Pancreas (tissue), 10 donors: ENCODE results near the gene LRRC32. TPM values are rescaled to one million over a fixed set of nuclear protein-coding genes. Genes with fewer than 3 reads are reported as not detected.
A peak's percentile ranks its signal among the peaks of the same experiment; 100 is the strongest.

Experiments
- ATAC-seq, 4 donors: fragments of 200-7000 bp; cut with Tn5 transposase; one replicate each; pipeline versions ENCODE4 v1.8.0 to v1.9.1; 2020; ENCODE audit warnings: mild to moderate bottlenecking in 4 of 4, moderate library complexity in 4 of 4
- DNase-seq, 6 donors: peaks; one replicate each; pipeline ENCODE4 v3.0.0-alpha.2; 2020
- FAIRE-seq: peaks from 2 replicates; lab custom pipeline; 2012; peaks lifted over from hg19 to GRCh38; lab: Jason Lieb, UNC
- H3K27ac ChIP-seq, 4 donors: fragments of 200-600 bp; sonication (generic); 1 replicate in 3 of 4; 2 replicates in 1 of 4; pipeline versions ENCODE4 v1.5.0 to v1.8.0; 2020
- H3K27me3 ChIP-seq, 4 donors: fragments of 200-600 bp; one replicate each; pipeline ENCODE4 v1.8.0; 2021
- H3K36me3 ChIP-seq, 3 donors: fragments of 200-600 bp; sonication (generic) in 1 of 3; one replicate each; pipeline versions ENCODE4 v1.5.0 to v1.8.0; 2020 to 2021
- H3K4me1 ChIP-seq, 3 donors: fragments of 200-600 bp; one replicate each; pipeline ENCODE4 v1.8.0; 2021
- H3K4me3 ChIP-seq, 4 donors: fragments of 200-600 bp; sonication (generic) in 2 of 4; one replicate each; pipeline versions ENCODE4 v1.5.0 to v1.8.0; 2020 to 2021
- H3K9me3 ChIP-seq, 4 donors: fragments of 200-600 bp; one replicate each; pipeline ENCODE4 v1.8.0; 2021
- CTCF ChIP-seq, 4 donors: fragments of 200-600 bp; sonication (generic) in 3 of 4; IDR thresholded peaks; one replicate each; pipeline versions ENCODE4 v1.5.0 to v1.8.0; 2021; ENCODE audit warnings: antibody characterized with exemption in 4 of 4
- WGBS, 2 donors: extraction: QIAGEN DNeasy Blood & Tissue Kit; methylation state at CpG; one replicate each; pipeline ENCODE4 v1.1.7; 2013; 5-methylcytosine and 5-hydroxymethylcytosine counted together
- intact Hi-C, 3 donors: fragments of 100-400 bp; cut with DNase I; formaldehyde crosslinking; loops; one replicate each; pipeline versions ENCODE4 v1.11.1 to v1.14.2; 2022
- polyA plus RNA-seq, 2 donors: library from polyadenylated mRNA; stranded (reverse); fragments of 200-250 nt; gene quantifications; one replicate each; pipeline ENCODE4 v1.2.3, GENCODE V29; 2013
- total RNA-seq, 6 donors: library from RNA; stranded (reverse); fragmentation: NEBNext Ultra II Directional in 4 of 6; extraction: Animal tissue kit (Norgen Biotek cat#: 25700) in 4 of 6; gene quantifications; one replicate each; pipeline versions ENCODE4 v1.2.1 to v1.2.4, GENCODE V29; 2021 to 2023
- donor health status: healthy with polysubstance abuse.
- donor health status: DM: no; HTN: no; CAD: no; lungs with moderate emphysema.
- donor health status: DM: no; HTN: no; CAD: no.
- donor health status: control.
- donor health status: control.
- donor health status: Bipolar disorder and iron deficiency.
- donor health status: DM: yes; HTN: yes; CAD: no.
- donor health status: DM: no; HTN: no; CAD: no.
- donor health status: DM: no; HTN: no; CAD: no.
- donor health status: DM: yes; HTN: yes; CAD: no.

Gene LRRC32
- total and polyA plus RNA-seq, 8 donors: 5.7 to 43.0 (median 12.0) TPM

GRCh38 chr11:76669901-76670484, 554 bp downstream of the LRRC32 start:
- DNase-seq: peak in 2 of 6 donors; percentile 33 to 51
- Histone ChIP-seq H3K27ac (peak overlapping the region in 1 of 4 donors; percentile 46), H3K4me1 (no peaks in the 10 kb centered on the region), H3K36me3 (no peaks in the 10 kb centered on the region), H3K4me3 (peak overlapping the region; percentile 3 to 55 (median 29)), H3K9me3 (no peaks in the 10 kb centered on the region), H3K27me3 (peaks cover 0 to 3% (median 0%) of the 10 kb centered on the region in 4 donors)
- FAIRE-seq: no peak
- peak in 2 of 4 donors; percentile 7 to 8 for ATAC-seq
- intact Hi-C loops: no loop called here
- WGBS, 2 donors: 31 to 32% methylated on average over 24 of the region's 24 CpGs
- TF ChIP-seq CTCF (IDR thresholded peaks at IDR 0.05): no peak

- H3K4me3 ChIP-seq: peak overlapping the region in 1 of 4 donors; percentile 25
- peaks cover 0 to 3% (median 0%) of the 10 kb centered on the region in 4 donors for H3K27me3 ChIP-seq
- TF ChIP-seq CTCF (IDR thresholded peaks at IDR 0.05): no peak
- ATAC-seq (no peak), DNase-seq (peak in 1 of 6 donors; percentile 25), FAIRE-seq (no peak)
- H3K36me3 ChIP-seq: no peaks in the 10 kb centered on the region
- 89 to 93% methylated on average over 3 of the region's 3 CpGs for WGBS, 2 donors
- no peak overlapping the region for H3K27ac ChIP-seq
- no peaks in the 10 kb centered on the region for H3K4me1 ChIP-seq
- intact Hi-C loops: no loop called here
- H3K9me3 ChIP-seq: no peaks in the 10 kb centered on the region
These were observed 2.0 kb downstream of the LRRC32 start for GRCh38 chr11:76668362-76669155.

GRCh38 chr11:76667856-76668255, 2.7 kb downstream of the LRRC32 start:
- Histone ChIP-seq H3K4me1 (no peaks in the 10 kb centered on the region), H3K27ac (no peak overlapping the region), H3K27me3 (peaks cover 0 to 3% (median 0%) of the 10 kb centered on the region in 4 donors), H3K9me3 (no peaks in the 10 kb centered on the region), H3K4me3 (peak overlapping the region in 2 of 4 donors; percentile 6 to 25), H3K36me3 (no peaks in the 10 kb centered on the region)
- DNase-seq (peak in 2 of 6 donors; percentile 21 to 30), FAIRE-seq (no peak), ATAC-seq (no peak)
- WGBS, 2 donors: 77 to 86% methylated on average over 7 of the region's 7 CpGs
- intact Hi-C loops: no loop called here
- no peak for TF ChIP-seq CTCF (IDR thresholded peaks at IDR 0.05)

- FAIRE-seq (no peak), DNase-seq (peak in 2 of 6 donors; percentile 21 to 43), ATAC-seq (no peak)
- 80 to 82% methylated on average over 15 of the region's 15 CpGs for WGBS, 2 donors
- no peak for TF ChIP-seq CTCF (IDR thresholded peaks at IDR 0.05)
- intact Hi-C loops: no loop called here
- H3K9me3 ChIP-seq: no peaks in the 10 kb centered on the region
- no peaks in the 10 kb centered on the region for H3K36me3 ChIP-seq
- H3K4me3 ChIP-seq: peak overlapping the region in 2 of 4 donors; percentile 6 to 25
- H3K27me3 ChIP-seq: peaks cover 0 to 3% (median 0%) of the 10 kb centered on the region in 4 donors
- H3K27ac ChIP-seq: no peak overlapping the region
- no peaks in the 10 kb centered on the region for H3K4me1 ChIP-seq
These were observed 3.2 kb downstream of the LRRC32 start for GRCh38 chr11:76667271-76667818.
